Ovary (tissue), 9 donors: ENCODE data around the gene RAB3GAP1. TPM values are rescaled to one million over a fixed set of nuclear protein-coding genes. Genes with fewer than 3 reads are reported as not detected.

Source experiments
- DNase-seq, 5 donors: peaks; one replicate each; pipeline ENCODE4 v3.0.0-alpha.2; 2019 to 2020
- H3K27ac ChIP-seq, 2 donors: fragments of 200-600 bp; one replicate each; pipeline versions ENCODE4 v1.5.1 to v1.8.0; 2019 to 2022
- H3K27me3 ChIP-seq: fragments of 200-600 bp; one replicate; pipeline ENCODE4 v1.8.0; 2022
- H3K36me3 ChIP-seq: fragments of 200-600 bp; sonication (generic); one replicate; pipeline ENCODE4 v1.5.1; 2019
- H3K4me1 ChIP-seq: one replicate; pipeline ENCODE4 v1.8.1; 2013; ENCODE audit warnings: mild to moderate bottlenecking, moderate library complexity; ENCODE audit not compliant: insufficient read depth
- H3K4me3 ChIP-seq: fragments of 200-600 bp; sonication (generic); one replicate; pipeline ENCODE4 v1.5.1; 2017
- H3K9me3 ChIP-seq, 2 donors: fragments of 200-600 bp in 1 of 2; sonication (generic) in 1 of 2; one replicate each; pipeline versions ENCODE4 v1.5.1 to v1.8.1; 2013 to 2019; ENCODE audit warnings: mild to moderate bottlenecking in 1 of 2, moderate library complexity in 1 of 2
- CTCF ChIP-seq, 3 donors: fragments of 450-650 bp in 2 of 3; fragments of 200-600 bp in 1 of 3; IDR thresholded peaks; one replicate each; pipeline versions ENCODE4 v1.5.1 to v1.8.0; 2016 to 2022; ENCODE audit warnings: antibody characterized with exemption in 3 of 3, mild to moderate bottlenecking in 1 of 3
- EP300 ChIP-seq: sonication (generic); formaldehyde crosslinking; IDR thresholded peaks from one replicate; pipeline ENCODE4 v1.6.1; 2017; ENCODE audit warnings: antibody characterized with exemption
- POLR2A ChIP-seq: fragments of 450-650 bp; IDR thresholded peaks from one replicate; pipeline ENCODE4 v1.6.1; 2017; ENCODE audit warnings: antibody characterized with exemption, mild to moderate bottlenecking, moderate library complexity
- WGBS, 3 donors: extraction: QIAGEN DNeasy Blood & Tissue Kit in 1 of 3; methylation state at CpG; one replicate each; pipeline versions ENCODE4 v1.1.5 to v1.1.7; 2013 to 2017; 5-methylcytosine and 5-hydroxymethylcytosine counted together
- intact Hi-C, 4 donors: fragments of 100-400 bp; cut with DNase I; formaldehyde crosslinking; loops; one replicate each; pipeline versions ENCODE4 v1.11.0 to v1.15.1; 2022 to 2023
- polyA plus RNA-seq, 2 donors: library from polyadenylated mRNA; stranded (reverse); fragments of 200-250 nt in 1 of 2; fragments of 350-450 nt in 1 of 2; fragmentation: Illumina TruSeq in 1 of 2; extraction: RNeasy Lipid Tissue Mini Kit (QIAGEN cat#74804) in 1 of 2; gene quantifications; one replicate each; pipeline ENCODE4 v1.2.3, GENCODE V29; 2013 to 2014
- total RNA-seq, 7 donors: library from RNA; depleted of rRNA in 2 of 7; stranded (reverse); fragments of >200 nt in 2 of 7; fragmentation: NEBNext Ultra II Directional in 3 of 7; extraction: Animal tissue kit (Norgen Biotek cat#: 25700) in 3 of 7; gene quantifications; one replicate each; pipeline versions ENCODE4 v1.1.0 to v1.2.4, GENCODE V29; 2016 to 2023
- donor health status: DM: no; HTN: no; CAD: no; lungs with moderate emphysema.
- donor health status: DM: no; HTN: no; CAD: no.
- donor health status: Bipolar disorder and iron deficiency.
- donor health status: DM: yes; HTN: yes; CAD: no.
- donor health status: DM: no; HTN: no; CAD: no.
- donor health status: DM: yes; HTN: yes; CAD: no.

Gene RAB3GAP1
- total and polyA plus RNA-seq, 9 donors, result 29.3 to 51.3 (median 44.3) TPM

GRCh38 chr2:135163901-135164300, 111.8 kb downstream of the RAB3GAP1 start:
- Histone ChIP-seq H3K27me3 (no peaks in the 10 kb centered on the region), H3K27ac (no peak overlapping the region), H3K4me1 (no peaks in the 10 kb centered on the region), H3K36me3 (no peaks in the 10 kb centered on the region), H3K9me3 (no peaks in the 10 kb centered on the region), H3K4me3 (no peak overlapping the region)
- intact Hi-C loops, result no loop called here
- no peak for TF ChIP-seq CTCF (IDR thresholded peaks at IDR 0.05)
- no peak for TF ChIP-seq POLR2A
- no peak for TF ChIP-seq EP300
- DNase-seq, result no peak
- 91 to 93% (median 92%) methylated on average over 5 of the region's 5 CpGs for WGBS, 3 donors

- H3K27me3 ChIP-seq, result no peaks in the 10 kb centered on the region
- intact Hi-C loops, result no loop called here
- 69 to 75% (median 69%) methylated on average over 3 of the region's 3 CpGs for WGBS, 3 donors
- no peaks in the 10 kb centered on the region for H3K4me1 ChIP-seq
- no peak for DNase-seq
- H3K36me3 ChIP-seq, result no peaks in the 10 kb centered on the region
- no peak overlapping the region for H3K4me3 ChIP-seq
- TF ChIP-seq CTCF (IDR thresholded peaks at IDR 0.05) (no peak), EP300 (no peak), POLR2A (no peak)
- no peak overlapping the region for H3K27ac ChIP-seq
- no peaks in the 10 kb centered on the region for H3K9me3 ChIP-seq
These were observed 112.3 kb downstream of the RAB3GAP1 start for GRCh38 chr2:135164431-135164830.

- Histone ChIP-seq H3K4me3 (no peak overlapping the region), H3K4me1 (no peaks in the 10 kb centered on the region), H3K27me3 (no peaks in the 10 kb centered on the region), H3K9me3 (no peaks in the 10 kb centered on the region), H3K36me3 (no peaks in the 10 kb centered on the region), H3K27ac (no peak overlapping the region)
- intact Hi-C loops, result no loop called here
- WGBS, 3 donors, result 94 to 98% (median 96%) methylated on average over 1 of the region's 1 CpG
- DNase-seq, result no peak
- TF ChIP-seq EP300, result no peak
- TF ChIP-seq POLR2A, result no peak
- TF ChIP-seq CTCF (IDR thresholded peaks at IDR 0.05), result no peak
These were observed 115.2 kb downstream of the RAB3GAP1 start for GRCh38 chr2:135167273-135167672.

- Histone ChIP-seq H3K9me3 (no peaks in the 10 kb centered on the region), H3K27me3 (no peaks in the 10 kb centered on the region), H3K36me3 (no peaks in the 10 kb centered on the region), H3K4me3 (no peak overlapping the region), H3K4me1 (no peaks in the 10 kb centered on the region), H3K27ac (no peak overlapping the region)
- intact Hi-C loops, result no loop called here
- 89 to 93% (median 89%) methylated on average over 11 of the region's 11 CpGs for WGBS, 3 donors
- TF ChIP-seq CTCF (IDR thresholded peaks at IDR 0.05) (no peak), POLR2A (no peak), EP300 (no peak)
- no peak for DNase-seq
These were observed 116.2 kb downstream of the RAB3GAP1 start for GRCh38 chr2:135168204-135168856.
